ENCODE data around the gene C1QL4. TPM values are rescaled to one million over a fixed set of nuclear protein-coding genes. Genes with fewer than 3 reads are reported as not detected.

The C1QL4 gene
- total and polyA plus RNA-seq, 2 donors (not counting 1 experiment from before 2014, with no cell fraction given): not detected

DNA sequence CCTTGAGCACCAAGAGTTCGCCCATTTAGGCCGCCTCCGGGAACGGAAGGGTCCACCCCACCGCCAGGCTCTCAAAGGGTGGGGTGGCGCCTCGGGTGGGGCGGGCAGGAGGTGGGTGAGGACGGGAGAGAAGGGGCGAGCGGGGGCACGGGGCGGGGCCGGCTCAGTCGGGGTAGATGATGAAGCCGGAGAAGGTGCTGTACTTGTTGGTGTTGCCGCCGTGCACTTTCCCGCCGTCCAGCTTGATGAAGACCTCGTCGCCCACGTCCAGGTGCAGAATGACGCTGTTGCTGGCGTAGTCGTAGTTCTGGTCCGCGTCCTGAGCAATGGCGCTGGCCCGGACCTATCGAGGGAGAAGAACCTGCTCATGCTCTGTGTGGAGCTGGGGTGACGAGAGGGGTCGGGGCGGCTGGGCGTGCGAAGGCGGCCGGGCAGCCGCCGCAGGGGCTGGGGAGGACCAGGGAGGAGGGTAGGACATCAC, 4.1 kb downstream of the C1QL4 start:
- no peaks in the 10 kb centered on the region for H3K36me3 ChIP-seq (replicated peaks in 1 of 2; ENCODE audit: control extremely low read depth in 1 of 2, control insufficient read depth in 1 of 2, extremely low read depth in 1 of 2, insufficient read depth in 2 of 2, low read length in 1 of 2)
- no peaks in the 10 kb centered on the region for H4K20me1 ChIP-seq (ENCODE audit: control insufficient read depth, insufficient read depth, low read length, poor library complexity, severe bottlenecking)
- H3K27me3 ChIP-seq (replicated peaks in 1 of 4; ENCODE audit: control extremely low read depth in 1 of 4, control insufficient read depth in 3 of 4, insufficient read depth in 4 of 4, low read length in 3 of 4): peaks cover 0 to 63% (median 42%) of the 10 kb centered on the region in 4 experiments
- peaks cover 51% of the 10 kb centered on the region for H3K27me3 Mint-ChIP-seq
- H3K27ac ChIP-seq (ENCODE audit: low read length in 2 of 2): no peak overlapping the region
- H3K79me2 ChIP-seq (ENCODE audit: control insufficient read depth, insufficient read depth, low read length): no peaks in the 10 kb centered on the region
- DNase-seq (peak; percentile 42), ATAC-seq (ENCODE audit: low read depth) (no peak)
- H3K27ac Mint-ChIP-seq: no peak overlapping the region
- H3K4me3 ChIP-seq (ENCODE audit: control extremely low read depth in 1 of 5, extremely low read depth in 1 of 5, insufficient read depth in 1 of 5, low read depth in 2 of 5, low read length in 4 of 5): peak overlapping the region in 1 of 5 experiments; percentile 11
- WGBS (ENCODE audit: insufficient coverage): 25% methylated on average over 40 of the region's 40 CpGs
- no peaks in the 10 kb centered on the region for H3K9me3 Mint-ChIP-seq (ENCODE audit: insufficient read depth)
- H3K4me1 Mint-ChIP-seq: peaks cover 31% of the 10 kb centered on the region
- peak overlapping the region; percentile 83 for H3K4me3 Mint-ChIP-seq
- peaks cover 0 to 25% (median 0%) of the 10 kb centered on the region in 3 donors for H3K9me3 ChIP-seq (ENCODE audit: control extremely low read depth in 1 of 3, control insufficient read depth in 2 of 3, insufficient read depth in 1 of 3, low read length in 2 of 3)
- CTCF ChIA-PET: interaction anchor here (1.0 to 8.5 kb wide), 6 partner anchors 9 to 180 kb away, joined by 3 to 95 read pairs (median 28); partner anchors contain the start of genes DNAJC22 and PRPH
- no peak overlapping the region for H3K9ac ChIP-seq (ENCODE audit: low read length)
- intact Hi-C loops (cut with micrococcal nuclease): no loop called here
- POLR2A ChIA-PET: interaction anchor here (0.7 kb wide), 2 partner anchors 9 to 38 kb away, joined by 3 read pairs; partner anchors contain the start of gene PRPH
- peak overlapping the region; percentile 69 for H3K4me2 ChIP-seq (replicated peaks; ENCODE audit: low read depth, low read length, poor library complexity, severe bottlenecking)
- H2AFZ ChIP-seq (ENCODE audit: insufficient read depth, low read depth, low read length, poor library complexity, severe bottlenecking): peak overlapping the region; percentile 56
- H3K4me1 ChIP-seq (ENCODE audit: control insufficient read depth in 2 of 2, insufficient read depth in 2 of 2, low read length in 2 of 2): peaks cover 32 to 36% of the 10 kb centered on the region in 2 donors
- TF ChIP-seq, protein P1, sequence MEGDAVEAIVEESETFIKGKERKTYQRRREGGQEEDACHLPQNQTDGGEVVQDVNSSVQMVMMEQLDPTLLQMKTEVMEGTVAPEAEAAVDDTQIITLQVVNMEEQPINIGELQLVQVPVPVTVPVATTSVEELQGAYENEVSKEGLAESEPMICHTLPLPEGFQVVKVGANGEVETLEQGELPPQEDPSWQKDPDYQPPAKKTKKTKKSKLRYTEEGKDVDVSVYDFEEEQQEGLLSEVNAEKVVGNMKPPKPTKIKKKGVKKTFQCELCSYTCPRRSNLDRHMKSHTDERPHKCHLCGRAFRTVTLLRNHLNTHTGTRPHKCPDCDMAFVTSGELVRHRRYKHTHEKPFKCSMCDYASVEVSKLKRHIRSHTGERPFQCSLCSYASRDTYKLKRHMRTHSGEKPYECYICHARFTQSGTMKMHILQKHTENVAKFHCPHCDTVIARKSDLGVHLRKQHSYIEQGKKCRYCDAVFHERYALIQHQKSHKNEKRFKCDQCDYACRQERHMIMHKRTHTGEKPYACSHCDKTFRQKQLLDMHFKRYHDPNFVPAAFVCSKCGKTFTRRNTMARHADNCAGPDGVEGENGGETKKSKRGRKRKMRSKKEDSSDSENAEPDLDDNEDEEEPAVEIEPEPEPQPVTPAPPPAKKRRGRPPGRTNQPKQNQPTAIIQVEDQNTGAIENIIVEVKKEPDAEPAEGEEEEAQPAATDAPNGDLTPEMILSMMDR (IDR thresholded peaks at IDR 0.05): no peak
- no peak for TF ChIP-seq EZH2 (IDR thresholded peaks at IDR 0.05; ENCODE audit: borderline replicate concordance, insufficient read depth, low read depth, low read length, poor library complexity, severe bottlenecking)

GRCh38 chr12:49332441-49332861, 4.5 kb downstream of the C1QL4 start:
- intact Hi-C loops (cut with micrococcal nuclease): no loop called here
- WGBS (ENCODE audit: insufficient coverage): 68% methylated on average over 16 of the region's 17 CpGs
- H3K9me3 Mint-ChIP-seq (ENCODE audit: insufficient read depth): no peaks in the 10 kb centered on the region
- ATAC-seq (ENCODE audit: low read depth) (no peak), DNase-seq (peak; percentile 14)
- peaks cover 0 to 25% (median 0%) of the 10 kb centered on the region in 3 donors for H3K9me3 ChIP-seq (ENCODE audit: control extremely low read depth in 1 of 3, control insufficient read depth in 2 of 3, insufficient read depth in 1 of 3, low read length in 2 of 3)
- peak overlapping the region; percentile 69 for H3K4me2 ChIP-seq (replicated peaks; ENCODE audit: low read depth, low read length, poor library complexity, severe bottlenecking)
- no peak overlapping the region for H3K9ac ChIP-seq (ENCODE audit: low read length)
- no peak overlapping the region for H3K27ac Mint-ChIP-seq
- no peak overlapping the region for H3K4me3 ChIP-seq (ENCODE audit: control extremely low read depth in 1 of 5, extremely low read depth in 1 of 5, insufficient read depth in 1 of 5, low read depth in 2 of 5, low read length in 4 of 5)
- TF ChIP-seq, protein P1 (IDR thresholded peaks at IDR 0.05): no peak
- H3K4me3 Mint-ChIP-seq: peak overlapping the region; percentile 83
- no peak overlapping the region for H3K27ac ChIP-seq (ENCODE audit: low read length in 2 of 2)
- H3K27me3 ChIP-seq (replicated peaks in 1 of 4; ENCODE audit: control extremely low read depth in 1 of 4, control insufficient read depth in 3 of 4, insufficient read depth in 4 of 4, low read length in 3 of 4): peaks cover 0 to 58% (median 39%) of the 10 kb centered on the region in 4 experiments
- peaks cover 26% of the 10 kb centered on the region for H3K4me1 Mint-ChIP-seq
- no peaks in the 10 kb centered on the region for H3K79me2 ChIP-seq (ENCODE audit: control insufficient read depth, insufficient read depth, low read length)
- H3K4me1 ChIP-seq (ENCODE audit: control insufficient read depth in 2 of 2, insufficient read depth in 2 of 2, low read length in 2 of 2): peaks cover 27 to 31% of the 10 kb centered on the region in 2 donors
- no peak overlapping the region for H2AFZ ChIP-seq (ENCODE audit: insufficient read depth, low read depth, low read length, poor library complexity, severe bottlenecking)
- peaks cover 46% of the 10 kb centered on the region for H3K27me3 Mint-ChIP-seq
- H4K20me1 ChIP-seq (ENCODE audit: control insufficient read depth, insufficient read depth, low read length, poor library complexity, severe bottlenecking): no peaks in the 10 kb centered on the region
- ChIA-PET CTCF (interaction anchor here (1.0 to 8.5 kb wide), 10 partner anchors 10 to 221 kb away, joined by 3 to 95 read pairs (median 12); partner anchors contain the start of genes DNAJC22, PRPH and TROAP), POLR2A (no interaction called here)
- no peaks in the 10 kb centered on the region for H3K36me3 ChIP-seq (replicated peaks in 1 of 2; ENCODE audit: control extremely low read depth in 1 of 2, control insufficient read depth in 1 of 2, extremely low read depth in 1 of 2, insufficient read depth in 2 of 2, low read length in 1 of 2)
